ENCODE results near the gene FCAMR. TPM values are rescaled to one million over a fixed set of nuclear protein-coding genes. Genes with fewer than 3 reads are reported as not detected.

The FCAMR gene
- total RNA-seq, 4 donors from 2014 or later, result 0.39 TPM; not detected in 3

DNA sequence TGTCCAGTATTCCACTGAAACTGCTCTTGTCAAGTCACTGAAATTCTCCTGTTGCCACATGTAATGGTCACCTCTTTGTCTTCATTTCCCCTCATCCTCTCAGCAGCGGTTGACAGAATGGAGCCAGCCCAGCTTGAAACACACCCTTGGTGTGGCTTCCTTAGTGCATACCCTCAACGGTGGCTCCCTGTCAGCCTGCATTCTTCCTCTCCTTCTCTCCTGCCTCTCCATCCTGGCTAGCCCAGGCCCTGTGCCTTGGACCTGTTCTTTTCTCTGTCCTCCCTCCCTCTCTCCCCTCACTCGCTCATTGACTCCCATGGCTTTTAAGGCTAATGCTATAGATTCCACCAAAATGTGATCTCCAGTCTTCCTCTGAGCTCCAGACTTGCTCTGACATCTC is 52.2 kb downstream of the FCAMR start:
- TF ChIP-seq POLR2AphosphoS5 (IDR thresholded peaks at IDR 0.05), result no peak
- TF ChIP-seq, protein P1, sequence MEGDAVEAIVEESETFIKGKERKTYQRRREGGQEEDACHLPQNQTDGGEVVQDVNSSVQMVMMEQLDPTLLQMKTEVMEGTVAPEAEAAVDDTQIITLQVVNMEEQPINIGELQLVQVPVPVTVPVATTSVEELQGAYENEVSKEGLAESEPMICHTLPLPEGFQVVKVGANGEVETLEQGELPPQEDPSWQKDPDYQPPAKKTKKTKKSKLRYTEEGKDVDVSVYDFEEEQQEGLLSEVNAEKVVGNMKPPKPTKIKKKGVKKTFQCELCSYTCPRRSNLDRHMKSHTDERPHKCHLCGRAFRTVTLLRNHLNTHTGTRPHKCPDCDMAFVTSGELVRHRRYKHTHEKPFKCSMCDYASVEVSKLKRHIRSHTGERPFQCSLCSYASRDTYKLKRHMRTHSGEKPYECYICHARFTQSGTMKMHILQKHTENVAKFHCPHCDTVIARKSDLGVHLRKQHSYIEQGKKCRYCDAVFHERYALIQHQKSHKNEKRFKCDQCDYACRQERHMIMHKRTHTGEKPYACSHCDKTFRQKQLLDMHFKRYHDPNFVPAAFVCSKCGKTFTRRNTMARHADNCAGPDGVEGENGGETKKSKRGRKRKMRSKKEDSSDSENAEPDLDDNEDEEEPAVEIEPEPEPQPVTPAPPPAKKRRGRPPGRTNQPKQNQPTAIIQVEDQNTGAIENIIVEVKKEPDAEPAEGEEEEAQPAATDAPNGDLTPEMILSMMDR (IDR thresholded peaks at IDR 0.05), result no peak
- no peak for TF ChIP-seq POLR2A (IDR thresholded peaks at IDR 0.05)
- no peak for TF ChIP-seq EP300 (IDR thresholded peaks at IDR 0.05)
- Histone ChIP-seq H3K9me3 (no peaks in the 10 kb centered on the region), H3K27me3 (peaks cover 32% of the 10 kb centered on the region), H3K27ac (no peak overlapping the region), H3K4me3 (no peak overlapping the region), H3K36me3 (no peaks in the 10 kb centered on the region), H3K4me1 (no peaks in the 10 kb centered on the region)
- no peak for ATAC-seq
- WGBS, 2 donors (ENCODE audit: low coverage in 1 of 2), result 79 to 88% methylated on average over 1 to 3 of the region's 3 CpGs

- Histone ChIP-seq H3K27ac (no peak overlapping the region), H3K36me3 (no peaks in the 10 kb centered on the region), H3K27me3 (peaks cover 37% of the 10 kb centered on the region), H3K9me3 (no peaks in the 10 kb centered on the region), H3K4me3 (no peak overlapping the region), H3K4me1 (peaks cover 0 to 13% (median 0%) of the 10 kb centered on the region in 3 donors)
- WGBS, 2 donors (ENCODE audit: low coverage in 1 of 2), result 40 to 78% methylated on average over 2 to 7 of the region's 8 CpGs
- ATAC-seq, result no peak
- TF ChIP-seq EP300 (IDR thresholded peaks at IDR 0.05) (no peak), POLR2A (IDR thresholded peaks at IDR 0.05) (no peak), POLR2AphosphoS5 (IDR thresholded peaks at IDR 0.05) (no peak)
- TF ChIP-seq, protein P1 (IDR thresholded peaks at IDR 0.05), result no peak
Observed at GRCh38 chr1:206916000-206916709, 54.1 kb downstream of the FCAMR start.

DNA sequence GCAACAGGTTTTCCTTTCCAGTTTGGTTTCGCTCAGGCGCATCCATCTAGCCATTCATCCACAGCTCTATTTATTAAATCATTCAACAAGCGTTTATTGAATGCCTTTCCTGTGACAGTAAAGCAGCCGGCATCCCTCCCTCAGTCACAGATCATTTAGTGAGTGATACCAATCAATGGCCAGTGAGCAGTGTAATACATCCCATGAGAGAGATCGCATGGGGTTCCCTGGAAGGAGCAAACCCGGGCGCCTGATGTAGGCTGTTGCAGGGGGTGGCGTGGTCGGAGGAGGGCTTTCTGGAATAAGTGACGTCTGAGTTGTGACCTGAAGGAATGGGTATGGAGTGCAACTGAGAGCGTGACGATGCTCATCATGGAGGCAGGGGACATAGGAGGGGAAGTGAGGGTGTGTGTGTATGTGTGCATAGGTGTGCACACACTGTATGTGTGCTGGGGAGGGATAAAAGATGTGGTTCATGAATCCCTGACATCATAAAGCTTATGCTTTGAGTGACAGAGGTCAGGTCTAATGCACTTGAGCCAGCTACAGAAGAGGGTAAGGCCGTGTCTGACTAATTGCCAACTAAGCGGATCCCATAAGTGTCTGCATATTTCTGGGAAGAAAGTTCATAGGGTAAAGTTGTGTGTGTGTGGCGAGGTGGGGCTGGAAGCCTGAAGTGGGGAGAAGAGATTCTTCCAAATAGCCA is 55.1 kb downstream of the FCAMR start:
- H3K4me1 ChIP-seq, result peaks cover 0 to 16% (median 0%) of the 10 kb centered on the region in 3 donors
- TF ChIP-seq POLR2AphosphoS5 (IDR thresholded peaks at IDR 0.05) (no peak), POLR2A (IDR thresholded peaks at IDR 0.05) (no peak), EP300 (IDR thresholded peaks at IDR 0.05) (no peak)
- TF ChIP-seq, protein P1 (IDR thresholded peaks at IDR 0.05), result no peak
- ATAC-seq, result no peak
- WGBS, 2 donors (ENCODE audit: low coverage in 1 of 2), result 78 to 80% methylated on average over 5 to 12 of the region's 15 CpGs
- H3K36me3 ChIP-seq, result no peaks in the 10 kb centered on the region
- peaks cover 42% of the 10 kb centered on the region for H3K27me3 ChIP-seq
- no peaks in the 10 kb centered on the region for H3K9me3 ChIP-seq
- H3K4me3 ChIP-seq, result no peak overlapping the region
- no peak overlapping the region for H3K27ac ChIP-seq

GRCh38 chr1:206913766-206914537 is 56.3 kb downstream of the FCAMR start:
- H3K4me1 ChIP-seq, result peaks cover 0 to 28% (median 10%) of the 10 kb centered on the region in 3 donors
- WGBS, 2 donors (ENCODE audit: low coverage in 1 of 2), result 74 to 80% methylated on average over 3 to 8 of the region's 12 CpGs
- peaks cover 54% of the 10 kb centered on the region for H3K27me3 ChIP-seq
- no peak overlapping the region for H3K27ac ChIP-seq
- TF ChIP-seq, protein P1 (IDR thresholded peaks at IDR 0.05), result no peak
- TF ChIP-seq POLR2AphosphoS5 (IDR thresholded peaks at IDR 0.05) (no peak), POLR2A (IDR thresholded peaks at IDR 0.05) (no peak), EP300 (IDR thresholded peaks at IDR 0.05) (no peak)
- H3K4me3 ChIP-seq, result no peak overlapping the region
- no peaks in the 10 kb centered on the region for H3K36me3 ChIP-seq
- H3K9me3 ChIP-seq, result no peaks in the 10 kb centered on the region
- no peak for ATAC-seq
